GM19328 (cell line): Measurements from ENCODE around the gene TTLL5.
"Not testable (repeated sequence)": the region's sequence is repeated elsewhere in the genome, so short reads cannot be mapped to it uniquely, and the experiment has no call there.

Source experiments
- ATAC-seq: cut with Tn5 transposase; IDR thresholded peaks from one replicate; pipeline ENCODE4 v1.9.1; 2021; ENCODE audit warnings: mild to moderate bottlenecking, moderate library complexity; ENCODE audit not compliant: unreplicated experiment

TTLL5 gene

DNA sequence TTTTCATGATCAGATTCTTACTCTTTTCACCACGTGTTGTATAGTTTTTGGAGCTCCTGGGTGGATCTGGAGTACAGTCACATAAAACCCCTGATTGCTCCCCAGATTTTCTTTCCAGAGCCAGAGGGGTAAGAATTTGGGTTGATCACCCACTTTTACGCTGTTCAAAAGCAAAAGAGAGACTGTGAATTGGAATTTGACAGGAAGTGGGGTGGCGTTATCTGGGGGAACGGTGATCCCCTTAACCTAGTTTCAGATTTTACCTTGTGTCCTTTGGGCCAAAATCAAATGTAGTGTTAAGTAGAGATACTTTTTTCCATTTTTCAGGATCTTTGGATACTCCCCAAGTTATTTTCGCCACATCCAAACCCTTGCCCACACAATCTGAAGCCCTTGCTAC is 245.2 kb downstream of the TTLL5 start:
- ATAC-seq: no peak

DNA sequence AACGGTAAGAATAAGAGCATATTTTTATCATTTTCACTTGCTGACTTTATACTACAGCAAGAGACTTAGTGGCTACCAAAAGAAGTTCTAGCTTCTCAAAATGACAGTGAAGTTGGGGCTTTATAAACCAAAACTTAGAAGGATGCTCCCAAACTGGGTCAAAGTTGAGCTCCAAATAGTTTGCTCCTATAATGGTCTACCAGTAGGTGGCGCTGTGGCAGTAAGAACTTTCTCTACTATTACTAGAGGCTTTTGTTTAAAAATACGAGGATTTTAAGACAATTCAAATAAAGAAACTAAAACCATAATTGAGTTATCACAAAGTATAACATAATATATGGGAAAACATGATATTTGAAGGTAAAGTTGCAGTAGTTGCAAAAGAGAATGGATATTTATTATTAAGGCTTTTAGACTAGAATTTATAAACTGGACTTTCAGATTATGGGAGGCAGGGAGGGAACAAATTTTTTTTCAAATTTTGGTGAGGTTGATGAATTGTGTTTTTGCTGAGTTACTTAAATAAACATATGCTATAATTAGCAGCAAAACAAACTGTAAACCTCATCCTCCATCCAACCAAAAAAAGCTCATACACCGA is 245.7 kb downstream of the TTLL5 start:
- ATAC-seq: no peak

DNA sequence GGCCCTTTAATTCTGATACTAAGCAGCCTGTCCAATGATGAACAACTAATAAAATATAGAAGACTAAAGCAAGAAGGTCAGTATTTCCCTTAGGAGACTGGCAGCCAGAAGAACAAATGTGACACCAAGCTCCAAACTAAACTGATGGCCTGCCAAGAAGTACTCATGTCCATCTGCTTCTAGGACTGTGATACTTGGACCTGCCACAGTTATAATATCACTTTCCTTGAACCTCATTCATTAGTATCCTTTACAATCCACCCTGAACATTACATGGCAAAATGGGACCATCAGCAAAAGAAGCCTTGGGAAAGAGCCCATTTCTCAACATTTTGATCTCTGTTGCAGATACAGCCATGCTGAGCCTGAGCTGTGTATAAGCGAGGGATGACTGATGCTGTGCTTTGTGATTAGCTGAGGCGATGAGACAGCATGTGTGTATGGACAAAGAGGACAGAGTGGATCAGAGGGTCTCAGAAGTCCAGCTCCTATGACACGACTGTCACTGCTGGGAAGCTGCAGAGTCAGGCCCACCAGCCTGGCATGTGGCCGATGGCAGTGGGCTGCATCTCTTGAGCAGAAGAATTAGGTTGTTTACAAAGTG is 246.8 kb downstream of the TTLL5 start:
- ATAC-seq: no peak

DNA sequence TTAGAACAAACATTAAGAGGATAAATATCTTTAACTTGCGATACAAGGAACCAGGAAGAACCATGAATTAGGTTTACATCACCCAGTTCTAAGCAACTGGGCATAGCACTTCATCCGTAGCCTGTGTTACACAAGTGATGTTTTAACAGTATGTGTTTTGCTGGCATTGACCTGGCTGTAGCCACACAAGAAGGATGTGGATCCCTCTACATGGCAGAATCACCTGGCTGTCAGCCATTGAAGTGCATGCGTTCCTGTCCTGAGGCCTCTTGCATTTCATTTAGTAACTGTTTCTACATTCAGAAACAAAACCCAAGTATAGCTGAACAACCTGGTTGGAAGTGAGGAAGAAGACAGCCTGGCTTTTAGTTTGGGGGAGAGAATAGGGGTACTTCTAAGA is 248.6 kb downstream of the TTLL5 start:
- no peak for ATAC-seq

DNA sequence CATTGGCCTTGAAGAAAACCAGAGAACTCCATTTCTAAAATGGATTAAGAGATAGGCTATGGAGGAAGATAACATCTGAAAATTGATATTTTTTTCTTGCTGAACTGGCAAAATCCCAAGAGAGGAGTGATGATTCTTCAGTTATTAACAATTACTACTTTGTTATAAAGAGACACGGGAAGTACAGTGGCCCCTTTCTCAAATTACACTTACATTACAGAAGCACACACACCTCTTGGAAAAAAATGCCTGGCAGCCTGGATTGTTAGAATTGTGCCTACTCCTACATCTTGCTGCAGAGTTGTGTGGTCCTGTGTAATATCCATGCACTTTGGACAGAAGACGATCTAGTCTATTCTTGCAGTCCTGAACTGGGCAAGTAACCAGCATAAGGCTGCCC is 249.0 kb downstream of the TTLL5 start:
- no peak for ATAC-seq

DNA sequence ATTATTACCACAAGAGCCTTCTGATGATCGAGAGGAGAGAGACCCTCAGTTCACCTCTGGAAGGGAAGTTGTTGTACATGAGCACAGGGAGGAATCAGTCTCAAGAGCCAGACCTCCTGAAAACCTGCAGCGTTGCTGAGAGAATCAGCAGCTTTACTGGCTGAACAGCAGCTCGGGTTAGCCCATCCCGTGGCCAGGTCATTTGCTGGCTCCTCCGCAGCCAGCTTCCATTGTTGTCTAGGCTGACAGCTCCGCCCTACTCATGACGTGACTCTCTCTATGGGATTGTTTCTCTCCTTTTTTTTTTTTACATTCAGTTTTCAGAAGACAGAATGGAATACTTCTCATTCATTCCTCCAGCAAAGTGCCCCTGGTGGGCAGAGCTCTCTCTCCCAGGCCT is 250.8 kb downstream of the TTLL5 start:
- ATAC-seq: no peak

DNA sequence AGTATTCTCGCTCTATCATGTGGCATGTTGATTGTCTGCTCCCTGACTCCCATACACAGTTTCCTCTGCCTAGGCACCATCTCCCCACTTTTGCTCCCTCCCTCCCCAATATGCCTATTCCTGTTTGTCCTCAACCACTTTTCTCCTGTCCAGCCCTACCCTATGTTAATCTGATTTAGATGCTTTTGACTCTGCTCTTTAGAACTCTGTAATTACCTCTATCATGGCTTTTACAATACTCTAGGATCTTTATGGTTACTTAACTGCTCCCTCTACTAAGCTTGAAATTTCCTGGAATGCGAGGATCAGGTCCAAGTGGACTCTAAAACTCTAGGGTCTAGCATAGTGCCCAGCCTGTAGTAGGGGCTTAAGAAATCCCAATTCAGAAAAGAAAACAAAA is 252.1 kb downstream of the TTLL5 start:
- ATAC-seq: no peak

DNA sequence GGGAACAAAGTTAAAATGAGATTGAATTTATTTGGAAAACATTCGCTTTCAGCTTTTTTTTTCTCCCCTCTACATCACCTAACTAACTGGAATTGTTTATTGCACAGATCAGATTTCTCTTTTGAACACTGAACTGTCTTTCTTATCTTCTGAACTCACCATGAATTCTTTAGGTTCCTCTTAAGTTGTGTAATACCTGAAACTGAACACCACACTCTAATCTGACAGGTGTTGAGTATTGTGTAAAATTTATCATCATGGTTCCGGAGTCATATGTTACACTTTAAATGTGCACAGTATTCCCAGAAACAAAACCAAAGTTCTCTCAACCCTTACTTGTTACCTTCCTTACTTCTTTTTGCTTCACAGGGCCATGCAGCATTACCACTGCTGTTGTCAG is 254.0 kb downstream of the TTLL5 start:
- no peak for ATAC-seq

DNA sequence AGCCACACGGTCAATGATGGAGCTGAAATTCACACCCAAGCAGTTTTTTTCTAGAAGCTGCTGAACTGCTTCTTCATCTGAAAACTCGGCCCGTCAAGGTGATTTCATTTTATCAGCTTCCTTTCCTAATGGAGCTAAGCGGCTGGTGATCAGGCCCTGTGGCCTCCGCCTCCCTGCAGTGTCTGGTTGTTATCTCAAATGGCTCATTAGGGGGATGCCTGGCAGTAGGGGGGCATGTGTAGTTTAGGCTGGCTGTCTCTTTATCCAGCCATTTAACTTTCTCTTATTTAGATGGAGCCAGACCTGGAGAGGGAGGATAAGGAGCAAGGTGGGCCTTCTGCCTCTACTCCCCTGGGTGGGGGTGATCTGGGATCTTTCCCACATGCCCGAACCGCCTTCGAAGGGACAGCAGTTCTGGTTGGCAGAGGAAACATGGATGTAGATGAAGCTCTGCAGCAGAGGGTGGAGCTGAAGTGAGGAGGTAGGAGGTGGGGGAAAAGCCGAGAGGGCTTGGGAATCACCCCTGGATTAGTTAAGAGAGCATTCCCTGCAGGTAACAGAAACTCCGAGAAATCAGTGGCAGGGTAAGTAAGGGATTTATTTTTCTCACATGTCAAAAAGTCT is 256.4 kb downstream of the TTLL5 start:
- no peak for ATAC-seq

DNA sequence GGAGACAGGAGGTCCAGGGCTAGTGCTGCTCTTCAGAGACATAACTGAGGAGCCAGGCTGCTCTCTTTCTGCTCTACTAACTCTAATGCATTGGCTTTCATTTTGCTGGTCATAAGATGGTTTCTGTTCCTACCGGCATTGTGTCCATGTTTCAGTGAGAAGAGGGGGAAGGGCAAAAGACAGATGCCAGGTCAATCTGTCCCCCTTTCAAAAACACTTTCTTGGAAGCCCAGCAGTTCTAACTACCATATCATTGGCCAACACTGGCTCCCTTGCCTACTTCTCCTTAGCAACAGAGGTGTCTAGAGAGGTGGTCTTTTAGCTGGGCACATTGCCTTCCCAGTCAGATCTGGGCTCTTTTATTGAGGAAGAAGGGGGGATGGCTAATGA is 256.9 kb downstream of the TTLL5 start:
- ATAC-seq: no peak

DNA sequence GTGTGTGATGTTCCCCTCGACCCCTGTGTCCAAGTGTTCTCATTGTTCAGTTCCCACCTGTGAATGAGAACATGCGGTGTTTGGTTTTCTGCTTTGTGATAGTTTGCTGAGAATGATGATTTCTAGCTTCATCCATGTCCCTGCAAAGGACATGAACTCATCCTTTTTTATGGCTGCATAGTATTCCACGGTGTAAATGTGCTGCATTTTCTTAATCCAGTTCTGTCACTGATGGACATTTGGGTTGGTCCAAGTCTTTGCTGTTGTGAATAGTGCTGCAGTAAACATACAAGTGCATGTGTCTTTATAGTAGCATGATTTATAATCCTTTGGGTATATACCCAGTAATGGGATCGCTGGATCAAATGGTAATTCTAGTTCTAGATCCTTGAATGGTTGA is 259.4 kb downstream of the TTLL5 start:
- ATAC-seq: not testable (repeated sequence)

DNA sequence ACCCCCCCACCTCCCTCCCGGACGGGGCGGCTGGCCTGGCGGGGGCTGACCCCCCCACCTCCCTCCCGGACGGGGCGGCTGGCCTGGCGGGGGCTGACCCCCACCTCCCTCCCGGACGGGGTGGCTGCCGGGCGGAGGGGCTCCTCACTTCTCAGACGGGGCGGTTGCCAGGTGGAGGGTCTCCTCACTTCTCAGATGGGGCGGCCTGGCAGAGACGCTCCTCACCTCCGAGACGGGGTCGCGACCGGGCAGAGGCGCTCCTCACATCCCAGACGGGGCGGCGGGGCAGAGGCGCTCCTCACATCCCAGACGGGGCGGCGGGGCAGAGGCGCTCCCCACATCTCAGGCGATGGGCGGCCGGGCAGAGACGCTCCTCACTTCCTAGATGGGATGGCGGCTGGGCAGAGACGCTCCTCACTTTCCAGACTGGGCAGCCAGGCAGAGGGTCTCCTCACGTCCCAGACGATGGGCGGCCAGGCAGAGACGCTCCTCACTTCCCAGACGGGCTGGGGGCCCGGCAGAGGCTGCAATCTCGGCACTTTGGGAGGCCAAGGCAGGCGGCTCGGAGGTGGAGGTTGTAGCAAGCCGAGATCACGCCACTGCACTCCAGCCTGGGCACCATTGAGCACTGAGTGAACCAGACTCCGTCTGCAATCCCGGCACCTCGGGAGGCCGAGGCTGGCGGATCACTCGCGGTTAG is 264.2 kb downstream of the TTLL5 start:
- not testable (repeated sequence) for ATAC-seq

DNA sequence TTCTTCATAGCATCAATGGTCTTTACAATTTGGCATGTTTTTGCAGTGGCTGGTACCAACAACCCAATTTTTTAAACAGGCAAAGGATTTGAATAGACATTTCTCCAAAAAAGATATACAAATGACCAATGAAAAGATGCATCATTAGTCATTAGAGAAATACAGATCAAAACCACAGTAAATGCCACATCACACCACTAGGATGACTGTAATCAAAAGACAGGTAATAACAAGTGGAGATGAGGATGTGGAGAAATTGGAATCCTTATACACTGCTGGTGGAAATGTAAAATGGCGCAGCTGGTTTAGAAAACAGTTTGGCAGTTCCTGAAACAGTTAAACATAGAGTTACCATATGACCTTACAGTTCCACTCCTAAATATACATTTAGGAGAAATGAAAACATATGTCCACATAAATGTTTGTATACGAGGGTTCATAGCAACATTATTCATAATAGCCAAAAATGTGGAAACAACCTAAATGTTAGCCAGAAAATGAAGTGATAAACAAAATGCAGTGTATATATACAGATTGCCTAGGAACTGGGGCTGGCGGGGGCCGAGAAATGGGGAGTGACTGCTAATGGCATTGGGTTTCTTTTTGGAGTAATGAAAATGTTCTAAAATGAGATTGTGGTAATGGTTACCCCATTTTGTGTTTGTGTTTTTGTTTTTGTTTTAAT is 265.5 kb downstream of the TTLL5 start:
- ATAC-seq: no peak

DNA sequence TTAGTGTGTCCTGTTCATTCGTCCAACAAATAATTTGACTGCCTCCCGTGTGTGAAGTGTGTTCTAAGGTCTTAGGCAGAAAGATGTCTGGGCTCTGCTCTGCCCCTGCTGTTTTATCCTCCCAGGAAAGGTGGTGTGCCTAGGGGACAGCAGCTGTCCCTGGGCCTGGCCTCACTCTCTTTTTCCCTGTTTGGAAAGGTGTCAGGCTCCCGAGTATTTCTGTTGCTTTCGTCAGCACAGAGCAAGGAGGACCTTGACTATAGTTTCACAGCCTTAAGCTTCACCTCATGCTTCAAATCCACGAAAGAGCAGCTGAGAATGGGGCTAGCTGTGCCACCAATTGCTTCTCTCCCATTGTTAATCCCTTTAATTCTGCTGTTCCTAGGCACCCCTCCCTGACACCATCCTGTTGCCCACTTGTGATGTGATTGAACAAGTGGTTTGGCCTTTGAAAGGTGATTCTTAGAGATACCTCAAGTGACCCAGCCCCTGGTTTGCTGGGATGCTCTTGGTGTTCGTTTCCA is 266.6 kb downstream of the TTLL5 start:
- ATAC-seq: no peak

DNA sequence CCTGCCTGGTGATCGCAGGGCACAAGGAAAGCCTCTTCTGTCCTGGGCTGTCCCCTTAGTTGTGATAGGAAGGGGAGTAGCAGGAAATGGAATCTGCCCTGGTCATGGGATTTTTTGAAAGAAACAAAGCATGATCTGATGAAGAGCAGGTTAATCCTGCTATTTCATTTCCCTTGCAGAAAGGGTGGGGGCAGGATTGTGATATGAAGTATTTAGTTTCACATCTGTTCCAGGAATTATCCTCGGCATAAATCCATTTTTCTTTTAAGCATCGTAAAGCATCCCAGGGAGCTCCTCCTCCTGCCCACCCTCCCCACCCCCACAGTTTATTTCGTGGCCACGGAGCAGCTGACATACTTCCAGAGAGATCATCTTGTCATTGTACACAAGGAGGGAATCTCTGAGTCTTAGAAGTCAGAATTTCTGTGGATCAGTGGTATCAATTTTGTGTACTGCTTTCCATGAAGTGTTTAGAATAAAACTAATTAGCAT is 267.7 kb downstream of the TTLL5 start:
- no peak for ATAC-seq

DNA sequence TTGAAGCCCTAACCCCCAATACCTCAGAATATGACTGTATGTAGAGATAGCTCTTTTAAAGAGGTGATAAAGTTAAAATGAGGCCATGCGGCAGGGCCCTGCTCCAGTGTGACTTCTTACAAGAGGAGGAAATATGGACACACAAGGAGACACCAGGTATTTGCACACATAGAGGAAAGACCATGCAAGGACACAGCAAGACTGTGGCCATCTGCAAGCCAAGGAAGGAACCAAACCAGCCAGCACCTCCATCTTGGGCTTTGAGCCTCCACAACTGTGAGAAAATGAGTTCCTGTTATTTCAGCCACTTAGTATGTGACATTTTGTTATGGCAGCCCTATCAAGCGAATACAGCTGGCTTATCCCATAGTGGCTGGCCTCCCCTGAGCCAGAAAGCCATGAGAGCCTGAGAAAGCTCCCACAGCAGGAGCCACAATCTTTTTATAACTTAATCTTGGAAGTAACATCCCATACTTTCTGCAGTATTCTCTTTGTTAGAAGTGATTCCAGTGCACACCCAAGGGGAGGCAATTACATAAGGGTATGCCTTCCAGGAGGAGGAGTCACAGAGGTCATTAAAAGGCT is 272.8 kb downstream of the TTLL5 start:
- no peak for ATAC-seq

DNA sequence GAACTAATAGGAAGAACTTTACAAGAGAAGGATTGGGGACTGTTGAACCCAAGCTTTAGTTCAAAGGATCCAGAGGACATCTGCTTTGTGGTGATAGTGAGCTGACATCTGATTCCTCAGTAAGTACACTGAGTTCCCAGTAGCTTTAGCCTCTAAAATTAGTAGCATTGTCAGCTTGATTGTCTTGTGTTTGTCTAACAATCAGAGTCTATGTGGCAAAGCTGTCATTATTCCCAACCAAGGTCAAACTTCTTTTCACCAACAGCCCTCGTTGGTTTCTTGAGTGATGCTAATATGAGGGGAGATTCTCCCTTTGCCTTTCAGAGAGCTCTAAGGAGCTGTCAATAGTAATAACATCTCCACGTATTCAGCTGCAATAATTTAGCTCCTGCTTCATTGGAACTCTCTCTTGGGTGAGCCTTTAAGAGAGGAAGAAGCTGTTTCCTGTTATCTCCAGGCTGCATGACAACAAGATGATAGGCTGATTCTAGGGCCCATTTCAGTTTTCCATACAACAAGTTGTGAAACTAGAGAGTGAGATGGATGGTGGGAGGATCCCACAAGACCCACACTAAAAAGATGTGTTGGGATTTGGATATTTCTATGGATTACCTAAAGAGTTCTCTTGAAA is 274.1 kb downstream of the TTLL5 start:
- no peak for ATAC-seq

DNA sequence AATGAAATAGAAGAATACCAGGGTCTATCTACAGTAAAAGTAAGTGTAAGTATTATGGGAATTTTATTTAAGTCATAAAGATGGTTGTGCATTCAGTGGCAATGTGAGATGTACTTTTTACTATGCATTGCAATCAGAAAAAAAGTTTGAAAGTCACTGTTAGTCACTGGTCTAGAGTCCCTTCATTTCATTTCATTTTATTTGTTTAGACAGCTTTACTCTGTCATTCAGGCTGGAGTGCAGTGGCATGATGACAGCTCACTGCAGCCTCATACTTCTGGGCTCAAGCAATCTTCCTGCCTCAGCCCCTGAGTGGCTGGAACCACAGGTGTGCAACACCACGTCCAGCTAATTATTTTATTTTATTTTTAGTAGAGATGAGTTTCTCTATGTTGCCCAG is 278.2 kb downstream of the TTLL5 start:
- no peak for ATAC-seq

DNA sequence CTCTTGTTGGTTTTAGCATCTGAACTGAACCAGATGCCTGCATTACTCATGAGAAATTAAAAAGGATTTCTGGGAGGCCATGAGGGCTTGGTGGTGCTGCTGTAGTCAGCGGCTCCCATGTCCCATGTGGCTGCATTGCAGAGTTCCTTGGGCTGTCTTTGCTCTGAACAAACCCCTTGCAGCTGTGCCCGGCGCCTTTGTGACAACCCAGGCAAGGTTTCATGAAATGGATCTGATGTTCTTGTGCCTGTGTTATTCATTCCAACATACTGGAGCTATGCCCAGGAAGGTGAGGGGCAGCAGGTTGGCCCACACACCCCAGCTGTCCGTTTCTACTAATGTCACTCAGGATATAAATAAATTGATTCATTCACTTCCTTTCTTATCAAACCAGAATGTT is 280.0 kb downstream of the TTLL5 start:
- no peak for ATAC-seq

DNA sequence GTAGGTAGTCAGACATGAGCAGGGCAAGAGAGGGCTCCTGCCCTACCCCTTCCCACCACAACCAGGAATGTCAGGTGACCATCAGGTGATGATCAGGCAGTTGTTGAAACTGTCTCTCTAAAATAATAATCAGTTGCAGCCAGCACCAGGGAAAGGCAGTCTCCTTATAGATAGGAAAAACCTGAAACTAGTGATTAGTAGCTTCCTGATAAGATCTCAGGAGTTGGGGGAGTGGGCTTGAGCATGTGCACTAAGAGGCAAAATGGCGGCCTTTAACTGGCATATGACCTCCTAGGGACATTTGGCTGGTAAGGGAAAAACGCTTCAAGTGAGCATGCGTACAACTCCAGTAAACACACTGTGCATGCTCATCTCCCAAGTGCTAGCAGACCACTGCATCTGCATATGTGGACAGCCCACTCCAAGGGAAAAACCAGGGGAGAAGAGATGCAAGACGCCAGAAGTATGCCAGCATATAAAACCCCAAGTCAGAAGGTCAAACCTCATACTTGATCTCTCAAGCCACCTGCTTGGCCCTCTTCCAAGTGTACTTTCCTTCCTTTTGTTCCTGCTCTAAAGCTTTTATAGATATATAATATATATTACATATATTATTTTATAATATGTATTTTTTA is 283.7 kb downstream of the TTLL5 start:
- no peak for ATAC-seq
